Pancreas (tissue), 10 donors: Measurements from ENCODE around the gene LILRB4. TPM values are rescaled to one million over a fixed set of nuclear protein-coding genes. Genes with fewer than 3 reads are reported as not detected.

Experiments
- ATAC-seq, 4 donors: fragments of 200-7000 bp; cut with Tn5 transposase; one replicate each; pipeline versions ENCODE4 v1.8.0 to v1.9.1; 2020; ENCODE audit warnings: mild to moderate bottlenecking in 4 of 4, moderate library complexity in 4 of 4
- DNase-seq, 6 donors: peaks; one replicate each; pipeline ENCODE4 v3.0.0-alpha.2; 2020
- FAIRE-seq: peaks from 2 replicates; lab custom pipeline; 2012; peaks lifted over from hg19 to GRCh38; lab: Jason Lieb, UNC
- H3K27ac ChIP-seq, 4 donors: fragments of 200-600 bp; sonication (generic); 1 replicate in 3 of 4; 2 replicates in 1 of 4; pipeline versions ENCODE4 v1.5.0 to v1.8.0; 2020
- H3K27me3 ChIP-seq, 4 donors: fragments of 200-600 bp; one replicate each; pipeline ENCODE4 v1.8.0; 2021
- H3K36me3 ChIP-seq, 3 donors: fragments of 200-600 bp; sonication (generic) in 1 of 3; one replicate each; pipeline versions ENCODE4 v1.5.0 to v1.8.0; 2020 to 2021
- H3K4me1 ChIP-seq, 3 donors: fragments of 200-600 bp; one replicate each; pipeline ENCODE4 v1.8.0; 2021
- H3K4me3 ChIP-seq, 4 donors: fragments of 200-600 bp; sonication (generic) in 2 of 4; one replicate each; pipeline versions ENCODE4 v1.5.0 to v1.8.0; 2020 to 2021
- H3K9me3 ChIP-seq, 4 donors: fragments of 200-600 bp; one replicate each; pipeline ENCODE4 v1.8.0; 2021
- WGBS, 2 donors: extraction: QIAGEN DNeasy Blood & Tissue Kit; methylation state at CpG; one replicate each; pipeline ENCODE4 v1.1.7; 2013; 5-methylcytosine and 5-hydroxymethylcytosine counted together
- intact Hi-C, 3 donors: fragments of 100-400 bp; cut with DNase I; formaldehyde crosslinking; loops; one replicate each; pipeline versions ENCODE4 v1.11.1 to v1.14.2; 2022
- polyA plus RNA-seq, 2 donors: library from polyadenylated mRNA; stranded (reverse); fragments of 200-250 nt; gene quantifications; one replicate each; pipeline ENCODE4 v1.2.3, GENCODE V29; 2013
- total RNA-seq, 6 donors: library from RNA; stranded (reverse); fragmentation: NEBNext Ultra II Directional in 4 of 6; extraction: Animal tissue kit (Norgen Biotek cat#: 25700) in 4 of 6; gene quantifications; one replicate each; pipeline versions ENCODE4 v1.2.1 to v1.2.4, GENCODE V29; 2021 to 2023
- TF ChIP-seq, protein P1 (sequence below), 4 donors: fragments of 200-600 bp; sonication (generic) in 3 of 4; IDR thresholded peaks; one replicate each; pipeline versions ENCODE4 v1.5.0 to v1.8.0; 2021; ENCODE audit warnings: antibody characterized with exemption in 4 of 4
- donor health status: healthy with polysubstance abuse.
- donor health status: DM: no; HTN: no; CAD: no; lungs with moderate emphysema.
- donor health status: DM: no; HTN: no; CAD: no.
- donor health status: control.
- donor health status: control.
- donor health status: Bipolar disorder and iron deficiency.
- donor health status: DM: yes; HTN: yes; CAD: no.
- donor health status: DM: no; HTN: no; CAD: no.
- donor health status: DM: no; HTN: no; CAD: no.
- donor health status: DM: yes; HTN: yes; CAD: no.

LILRB4 gene
- total and polyA plus RNA-seq, 8 donors, result 0.28 to 11.1 (median 1.00) TPM

DNA sequence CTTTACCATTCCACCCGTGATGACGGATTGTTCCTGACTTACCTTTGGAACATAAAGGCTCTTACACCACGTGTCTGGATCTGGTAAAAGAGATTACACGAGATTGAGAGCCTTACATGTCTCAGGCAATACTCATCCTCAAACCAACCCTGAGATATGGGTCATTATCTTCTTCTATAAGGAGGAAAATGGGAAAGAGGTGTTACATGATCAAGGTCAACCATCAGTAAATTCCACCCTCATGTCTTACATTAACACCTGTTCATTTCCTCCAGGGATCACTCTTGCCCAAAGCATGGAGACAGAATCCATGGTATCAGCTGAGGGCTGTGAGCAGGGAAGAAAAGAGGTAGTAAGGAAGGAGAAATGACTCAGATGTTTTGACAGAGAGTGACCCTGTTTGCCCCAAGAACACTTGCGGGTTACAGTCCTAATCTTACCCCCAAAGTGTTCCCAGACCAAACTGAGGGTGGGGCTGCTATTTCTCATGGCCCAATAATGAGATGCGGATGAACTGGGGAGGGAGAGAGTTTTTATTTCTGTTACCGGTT lies 19.6 kb downstream of the LILRB4 start:
- H3K4me1 ChIP-seq, result no peaks in the 10 kb centered on the region
- H3K27me3 ChIP-seq, result no peaks in the 10 kb centered on the region
- no peak overlapping the region for H3K27ac ChIP-seq
- no peaks in the 10 kb centered on the region for H3K9me3 ChIP-seq
- no peaks in the 10 kb centered on the region for H3K36me3 ChIP-seq
- no peak for DNase-seq
- TF ChIP-seq, protein P1, sequence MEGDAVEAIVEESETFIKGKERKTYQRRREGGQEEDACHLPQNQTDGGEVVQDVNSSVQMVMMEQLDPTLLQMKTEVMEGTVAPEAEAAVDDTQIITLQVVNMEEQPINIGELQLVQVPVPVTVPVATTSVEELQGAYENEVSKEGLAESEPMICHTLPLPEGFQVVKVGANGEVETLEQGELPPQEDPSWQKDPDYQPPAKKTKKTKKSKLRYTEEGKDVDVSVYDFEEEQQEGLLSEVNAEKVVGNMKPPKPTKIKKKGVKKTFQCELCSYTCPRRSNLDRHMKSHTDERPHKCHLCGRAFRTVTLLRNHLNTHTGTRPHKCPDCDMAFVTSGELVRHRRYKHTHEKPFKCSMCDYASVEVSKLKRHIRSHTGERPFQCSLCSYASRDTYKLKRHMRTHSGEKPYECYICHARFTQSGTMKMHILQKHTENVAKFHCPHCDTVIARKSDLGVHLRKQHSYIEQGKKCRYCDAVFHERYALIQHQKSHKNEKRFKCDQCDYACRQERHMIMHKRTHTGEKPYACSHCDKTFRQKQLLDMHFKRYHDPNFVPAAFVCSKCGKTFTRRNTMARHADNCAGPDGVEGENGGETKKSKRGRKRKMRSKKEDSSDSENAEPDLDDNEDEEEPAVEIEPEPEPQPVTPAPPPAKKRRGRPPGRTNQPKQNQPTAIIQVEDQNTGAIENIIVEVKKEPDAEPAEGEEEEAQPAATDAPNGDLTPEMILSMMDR (IDR thresholded peaks at IDR 0.05), result no peak
- FAIRE-seq, result no peak
- intact Hi-C loops, result no loop called here
- H3K4me3 ChIP-seq, result no peak overlapping the region
- WGBS, 2 donors, result 41 to 44% methylated on average over 7 of the region's 7 CpGs
- no peak for ATAC-seq

DNA sequence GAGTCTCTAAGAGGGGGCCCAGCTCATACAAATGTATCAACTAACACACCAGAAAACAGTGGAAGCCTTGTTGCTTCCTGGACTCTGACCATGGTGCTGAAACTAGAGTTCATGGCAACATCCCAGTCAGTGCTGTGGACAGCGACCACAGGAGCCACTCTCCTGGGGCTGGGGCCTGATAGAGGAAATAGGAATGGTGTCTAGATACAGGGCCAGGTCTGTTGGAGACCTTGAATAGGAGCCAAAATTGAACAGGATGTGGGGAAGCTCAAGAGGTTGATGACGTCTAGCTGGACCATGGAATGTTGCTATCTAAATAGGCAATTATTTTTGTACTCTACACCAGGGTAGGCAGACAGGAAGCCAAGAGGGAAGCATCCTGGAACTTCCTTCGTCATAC lies 21.7 kb downstream of the LILRB4 start:
- no peaks in the 10 kb centered on the region for H3K4me1 ChIP-seq
- no peak for FAIRE-seq
- H3K27me3 ChIP-seq, result no peaks in the 10 kb centered on the region
- no peak overlapping the region for H3K27ac ChIP-seq
- peak in 2 of 4 donors; percentile 30 to 77 for ATAC-seq
- intact Hi-C loops, result no loop called here
- DNase-seq, result no peak
- H3K9me3 ChIP-seq, result no peaks in the 10 kb centered on the region
- WGBS, 2 donors, result 22 to 30% methylated on average over 3 of the region's 3 CpGs
- no peak overlapping the region for H3K4me3 ChIP-seq
- TF ChIP-seq, protein P1 (IDR thresholded peaks at IDR 0.05), result no peak
- no peaks in the 10 kb centered on the region for H3K36me3 ChIP-seq

DNA sequence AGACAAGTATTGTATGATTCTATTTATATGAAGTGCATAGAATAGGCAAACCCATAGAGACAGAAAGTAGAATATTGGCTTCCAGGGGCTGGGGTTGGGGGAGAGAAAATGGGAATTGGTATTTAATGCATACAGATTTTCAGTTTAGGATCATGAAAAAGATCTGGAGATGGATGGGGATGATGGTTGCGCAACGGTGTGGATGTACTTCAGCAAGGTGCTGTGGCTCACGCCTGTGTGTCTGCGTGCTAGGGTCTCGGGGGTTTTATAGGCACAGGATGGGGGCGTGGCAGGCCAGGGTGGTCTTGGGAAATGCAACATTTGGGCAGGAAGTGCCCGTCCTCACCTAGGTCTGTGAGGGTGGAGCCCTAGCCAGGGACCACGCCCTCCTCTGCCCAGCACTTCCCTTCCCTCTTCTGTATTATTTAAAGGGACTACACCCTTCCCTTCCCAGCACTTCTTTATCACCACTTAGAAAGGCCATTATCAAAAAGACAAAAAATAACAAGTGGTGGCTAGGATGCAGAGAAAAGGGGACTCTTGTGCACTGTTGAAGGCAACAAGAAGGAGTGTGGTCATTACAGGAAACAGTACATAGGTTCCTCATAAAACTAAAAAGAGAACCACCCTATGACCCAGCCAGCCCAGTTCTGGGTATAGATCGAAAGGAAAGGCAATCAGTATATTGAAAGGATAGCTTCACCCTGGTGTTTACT lies 29.0 kb downstream of the LILRB4 start:
- ATAC-seq (no peak), FAIRE-seq (no peak), DNase-seq (no peak)
- peaks cover 0 to 5% (median 0%) of the 10 kb centered on the region in 4 donors for H3K27me3 ChIP-seq
- TF ChIP-seq, protein P1 (IDR thresholded peaks at IDR 0.05), result no peak
- H3K4me3 ChIP-seq, result no peak overlapping the region
- no peaks in the 10 kb centered on the region for H3K4me1 ChIP-seq
- H3K36me3 ChIP-seq, result no peaks in the 10 kb centered on the region
- intact Hi-C loops, result no loop called here
- H3K27ac ChIP-seq, result no peak overlapping the region
- H3K9me3 ChIP-seq, result no peaks in the 10 kb centered on the region
- 53 to 55% methylated on average over 9 of the region's 9 CpGs for WGBS, 2 donors

DNA sequence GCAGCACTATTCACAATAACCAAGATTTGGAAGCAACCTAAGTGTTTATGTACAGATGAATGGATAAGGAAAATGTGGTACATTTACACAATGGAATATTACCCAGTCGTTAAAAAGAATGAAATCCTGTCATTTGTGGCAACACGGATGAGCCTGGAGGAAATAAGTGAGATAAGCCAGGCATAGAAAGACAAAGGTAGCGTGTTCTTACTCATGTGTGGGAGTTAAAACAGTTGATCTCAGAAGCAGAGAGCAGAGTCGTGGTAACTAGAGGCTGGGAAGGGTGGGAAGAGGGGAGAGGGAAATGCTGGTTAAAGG lies 29.5 kb downstream of the LILRB4 start:
- Histone ChIP-seq H3K4me1 (no peaks in the 10 kb centered on the region), H3K9me3 (no peaks in the 10 kb centered on the region), H3K27ac (no peak overlapping the region), H3K36me3 (no peaks in the 10 kb centered on the region), H3K4me3 (no peak overlapping the region), H3K27me3 (peaks cover 0 to 5% (median 0%) of the 10 kb centered on the region in 4 donors)
- DNase-seq, result no peak
- TF ChIP-seq, protein P1 (IDR thresholded peaks at IDR 0.05), result no peak
- intact Hi-C loops, result no loop called here
- no peak for FAIRE-seq
- WGBS, 2 donors, result 38 to 42% methylated on average over 4 of the region's 4 CpGs
- no peak for ATAC-seq

DNA sequence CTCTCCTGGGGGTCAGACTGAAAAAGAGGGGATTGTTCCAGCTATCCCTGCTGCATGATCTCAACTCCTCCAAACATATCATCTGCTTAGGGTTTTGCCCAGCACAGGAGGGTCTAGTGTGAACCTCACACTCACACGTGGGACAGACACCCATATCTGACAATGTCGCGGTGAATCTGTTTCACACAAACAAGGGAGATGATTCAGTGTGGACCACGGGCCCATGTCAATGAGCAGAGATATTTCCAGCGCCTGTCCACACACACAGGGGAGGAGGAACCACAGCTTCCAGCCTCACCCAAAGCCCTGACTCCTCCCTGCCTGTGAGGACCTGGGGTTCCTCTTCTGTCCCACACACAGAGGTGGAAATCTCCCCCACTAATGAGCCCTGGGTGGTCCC lies 31.9 kb downstream of the LILRB4 start:
- peaks cover 0 to 5% (median 0%) of the 10 kb centered on the region in 4 donors for H3K27me3 ChIP-seq
- H3K9me3 ChIP-seq, result no peaks in the 10 kb centered on the region
- FAIRE-seq (no peak), ATAC-seq (no peak), DNase-seq (no peak)
- 58 to 61% methylated on average over 5 of the region's 5 CpGs for WGBS, 2 donors
- H3K36me3 ChIP-seq, result no peaks in the 10 kb centered on the region
- no peak overlapping the region for H3K27ac ChIP-seq
- H3K4me1 ChIP-seq, result no peaks in the 10 kb centered on the region
- intact Hi-C loops, result no loop called here
- no peak overlapping the region for H3K4me3 ChIP-seq
- TF ChIP-seq, protein P1 (IDR thresholded peaks at IDR 0.05), result no peak
